ENCODE results near the gene BRICD5.

Gene BRICD5

GRCh38 chr16:2237493-2238149 is 27.0 kb upstream of the BRICD5 start:
- DNase-seq (ENCODE audit: low read depth) = no peak

GRCh38 chr16:2237102-2237482 is 26.4 kb upstream of the BRICD5 start:
- no peak for DNase-seq (ENCODE audit: low read depth)

GRCh38 chr16:2236337-2237101 is 25.9 kb upstream of the BRICD5 start, which contains the start of gene DNASE1L2:
Gene DNASE1L2, plus strand, starts transcription at chr16:2236444. Its CDS starts 373 bp downstream, at chr16:2236817.
- DNase-seq (ENCODE audit: low read depth) = no peak

- DNase-seq (ENCODE audit: low read depth) = no peak
These were observed 25.2 kb upstream of the BRICD5 start for GRCh38 chr16:2235695-2236336.

GRCh38 chr16:2235234-2235651 is 24.6 kb upstream of the BRICD5 start:
- DNase-seq (ENCODE audit: low read depth) = no peak

- no peak for DNase-seq (ENCODE audit: low read depth)
These were observed 24.1 kb upstream of the BRICD5 start for GRCh38 chr16:2234813-2235170.

GRCh38 chr16:2233872-2234812 is 23.5 kb upstream of the BRICD5 start:
- DNase-seq (ENCODE audit: low read depth) = no peak

- no peak for DNase-seq (ENCODE audit: low read depth)
These were observed 22.5 kb upstream of the BRICD5 start for GRCh38 chr16:2233046-2233775.

- no peak for DNase-seq (ENCODE audit: low read depth)
These were observed 21.7 kb upstream of the BRICD5 start for GRCh38 chr16:2232094-2232990.

GRCh38 chr16:2231016-2231931 is 20.6 kb upstream of the BRICD5 start:
- DNase-seq (ENCODE audit: low read depth) = no peak

- no peak for DNase-seq (ENCODE audit: low read depth)
These were observed 19.7 kb upstream of the BRICD5 start for GRCh38 chr16:2230376-2230775.

- DNase-seq (ENCODE audit: low read depth) = no peak
These were observed 19.1 kb upstream of the BRICD5 start for GRCh38 chr16:2229632-2230250.

DNA sequence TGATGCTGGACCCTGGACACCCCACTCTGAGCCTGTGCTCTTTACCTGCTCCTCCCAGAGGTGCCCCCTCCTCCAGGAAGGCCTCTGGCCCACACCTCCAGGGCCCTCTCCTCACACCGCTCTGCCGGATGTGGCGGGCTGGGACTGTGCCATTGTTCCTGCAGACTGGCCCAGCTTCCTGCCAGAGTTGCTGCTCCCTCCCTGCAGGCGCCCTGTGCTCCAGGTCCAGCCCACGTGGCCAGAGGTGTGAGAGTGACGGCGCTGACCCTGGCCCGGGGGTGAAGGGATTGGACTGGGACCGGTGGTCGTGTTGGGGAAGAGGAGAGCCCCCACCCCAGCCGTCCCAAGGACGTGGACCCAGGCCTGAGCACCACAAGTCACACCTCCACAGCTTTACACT is 18.4 kb upstream of the BRICD5 start:
- DNase-seq (ENCODE audit: low read depth) = no peak

GRCh38 chr16:2228161-2228824 is 17.6 kb upstream of the BRICD5 start:
- DNase-seq (ENCODE audit: low read depth) = no peak

DNA sequence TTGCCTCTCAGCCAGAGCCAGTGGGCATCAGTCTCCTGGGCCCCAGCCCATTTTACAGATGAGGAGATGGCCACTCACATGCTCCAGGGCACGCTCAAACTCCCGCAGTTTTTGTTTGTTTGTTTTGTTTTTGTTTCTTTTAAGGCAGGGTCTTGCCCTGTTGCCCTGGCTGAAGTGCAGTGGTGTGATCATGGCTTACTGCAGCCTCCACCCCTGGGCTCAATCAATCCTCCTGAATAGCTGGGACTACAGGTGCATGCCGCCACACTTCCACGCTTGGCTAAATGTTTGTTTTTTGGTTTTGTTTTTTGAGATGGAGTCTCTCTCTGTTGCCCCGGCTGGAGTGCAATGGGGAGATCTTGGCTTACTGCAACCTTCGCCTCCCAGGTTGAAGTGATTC is 16.3 kb upstream of the BRICD5 start:
- DNase-seq (ENCODE audit: low read depth) = no peak

GRCh38 chr16:2226245-2226793 is 15.7 kb upstream of the BRICD5 start:
- DNase-seq (ENCODE audit: low read depth) = no peak

- no peak for DNase-seq (ENCODE audit: low read depth)
These were observed 13.4 kb upstream of the BRICD5 start for GRCh38 chr16:2223942-2224486.

Data from stromal cell of bone marrow (primary cell).